CD4-positive, alpha-beta T cell treated with Interleukin-4 for 1 hour (primary cell): ENCODE data around the gene APOL4.
"Not testable (repeated sequence)": the region's sequence is repeated elsewhere in the genome, so short reads cannot be mapped to it uniquely, and the experiment has no call there.

Experiments used
- DNase-seq, 2 donors: peaks; one replicate each; pipeline ENCODE4 v3.0.0-alpha.2; 2020 to 2022

Gene APOL4, protein sequence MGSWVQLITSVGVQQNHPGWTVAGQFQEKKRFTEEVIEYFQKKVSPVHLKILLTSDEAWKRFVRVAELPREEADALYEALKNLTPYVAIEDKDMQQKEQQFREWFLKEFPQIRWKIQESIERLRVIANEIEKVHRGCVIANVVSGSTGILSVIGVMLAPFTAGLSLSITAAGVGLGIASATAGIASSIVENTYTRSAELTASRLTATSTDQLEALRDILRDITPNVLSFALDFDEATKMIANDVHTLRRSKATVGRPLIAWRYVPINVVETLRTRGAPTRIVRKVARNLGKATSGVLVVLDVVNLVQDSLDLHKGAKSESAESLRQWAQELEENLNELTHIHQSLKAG

DNA sequence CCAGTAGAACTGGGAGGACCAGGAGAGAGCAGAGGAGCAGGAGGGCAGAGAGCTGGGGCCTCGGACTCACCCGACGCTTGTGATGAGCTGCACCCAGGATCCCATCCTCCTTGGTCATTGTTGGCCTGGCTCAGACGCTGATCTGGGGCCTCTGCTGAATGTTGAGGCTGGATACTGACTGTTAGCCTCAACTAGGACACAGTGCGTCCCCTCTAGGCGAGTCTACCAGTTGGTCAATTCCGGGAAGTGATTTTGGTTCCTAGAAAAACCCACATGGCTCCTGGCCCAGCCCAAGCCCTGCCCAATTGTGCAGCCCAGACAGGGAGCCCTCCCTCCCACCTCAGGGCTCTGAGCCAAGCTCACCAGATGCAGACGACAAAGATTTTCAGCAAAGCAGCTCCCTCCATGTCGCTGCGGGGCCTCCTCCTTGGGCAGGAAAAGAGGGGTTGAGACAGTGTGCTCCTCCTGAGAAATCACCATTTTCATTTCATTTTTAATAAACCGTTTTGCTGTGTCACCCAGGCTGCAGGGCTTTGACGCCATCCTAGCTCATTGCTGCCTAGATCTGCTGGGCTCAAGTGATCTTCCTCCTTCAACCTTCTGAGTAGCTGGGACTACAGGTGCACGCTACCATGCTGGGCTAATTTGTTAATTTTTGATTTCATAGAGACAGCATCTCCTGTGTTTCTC lies at the start of gene APOL4:
APOL4 (minus strand) TSS at position 180 of the 690 bp plus-strand sequence; CDS start at position 105, 75 bp downstream.
- no peak for DNase-seq

DNA sequence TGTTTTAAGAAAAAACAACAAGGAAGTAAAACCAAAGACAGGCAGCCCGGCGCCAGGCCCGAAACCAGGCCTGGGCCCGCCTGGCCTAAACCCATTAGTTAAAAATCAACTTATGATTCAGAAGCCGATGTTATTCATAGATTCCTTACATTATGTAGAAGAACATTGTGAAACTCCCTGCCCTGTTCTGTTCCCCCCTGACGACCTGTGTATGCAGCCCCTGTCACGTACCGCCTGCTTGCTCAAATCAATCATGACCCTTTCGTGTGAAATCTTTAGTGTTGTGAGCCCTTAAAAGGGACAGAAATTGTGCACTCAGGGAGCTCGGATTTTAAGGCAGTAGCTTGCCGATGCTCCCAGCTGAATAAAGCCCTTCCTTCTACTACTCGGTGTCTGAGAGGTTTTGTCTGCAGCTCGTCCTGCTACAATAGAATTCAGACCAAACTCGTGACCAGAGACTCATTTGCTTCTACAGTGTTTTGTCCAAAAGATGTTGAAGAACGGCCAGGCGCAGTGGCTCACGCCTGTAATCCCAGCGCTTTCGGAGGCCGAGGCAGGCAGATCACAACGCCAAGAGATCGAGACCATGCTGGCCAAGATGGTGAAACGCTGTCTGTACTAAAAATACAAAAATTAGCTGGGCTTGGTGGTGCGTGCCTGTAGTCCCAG lies 48.8 kb upstream of the APOL4 start:
- DNase-seq, result not testable (repeated sequence)

DNA sequence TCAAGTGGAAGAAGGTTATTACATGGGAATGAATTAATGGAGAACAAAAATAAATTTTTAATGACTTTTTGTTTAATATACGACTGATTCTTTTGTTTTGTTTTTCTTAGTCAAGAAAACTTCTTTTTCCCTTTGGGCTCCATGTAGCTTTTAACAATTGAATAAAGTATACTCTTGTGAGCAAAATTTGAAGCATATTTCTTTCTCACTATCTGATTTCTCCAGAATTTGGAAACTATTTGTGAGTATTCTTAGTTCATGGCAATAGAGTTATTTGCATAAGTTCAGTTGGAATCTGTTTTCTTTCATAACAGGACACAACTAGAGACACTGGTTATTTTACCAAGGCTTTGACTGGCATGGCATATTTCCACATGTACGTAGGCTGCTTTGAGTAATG lies 47.6 kb upstream of the APOL4 start:
- no peak for DNase-seq

DNA sequence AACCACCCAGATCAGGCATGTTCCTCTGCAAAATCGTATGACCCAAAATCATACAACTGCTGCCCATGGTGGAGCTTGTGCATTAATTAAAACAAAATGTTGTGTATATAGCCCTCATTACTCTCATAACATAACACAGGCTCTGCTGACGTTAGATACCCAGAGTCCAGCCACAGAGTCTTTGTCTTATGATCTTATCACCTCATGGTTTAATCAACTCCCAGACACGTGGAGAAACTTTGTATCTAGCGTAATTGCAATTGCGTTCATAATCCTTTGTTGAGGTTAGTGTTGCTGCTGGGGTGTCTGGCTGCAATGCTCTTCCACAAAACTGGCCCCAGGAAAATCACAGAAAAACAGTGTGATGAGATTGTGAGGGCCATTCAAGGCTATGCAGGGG lies 46.3 kb upstream of the APOL4 start:
- no peak for DNase-seq

DNA sequence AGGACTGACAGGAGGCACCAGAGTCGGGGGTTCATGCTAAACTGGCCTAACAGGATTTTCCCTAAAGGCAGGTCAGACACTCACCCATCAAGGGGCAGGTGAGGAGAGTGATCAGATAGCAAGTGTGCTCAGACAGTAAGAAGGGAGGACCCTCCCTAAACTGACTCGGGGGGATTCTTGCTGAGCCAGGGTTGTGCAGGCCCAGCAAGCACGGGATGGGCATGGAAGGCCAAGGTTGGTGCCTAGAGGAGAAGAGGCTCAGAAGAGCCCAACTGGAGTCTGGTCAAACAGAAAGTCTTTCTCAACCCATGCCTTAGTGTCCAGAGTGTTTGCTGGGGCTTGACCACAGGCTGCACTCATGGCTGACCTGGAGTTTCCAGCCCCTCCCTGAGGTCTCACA lies 45.1 kb upstream of the APOL4 start:
- no peak for DNase-seq

DNA sequence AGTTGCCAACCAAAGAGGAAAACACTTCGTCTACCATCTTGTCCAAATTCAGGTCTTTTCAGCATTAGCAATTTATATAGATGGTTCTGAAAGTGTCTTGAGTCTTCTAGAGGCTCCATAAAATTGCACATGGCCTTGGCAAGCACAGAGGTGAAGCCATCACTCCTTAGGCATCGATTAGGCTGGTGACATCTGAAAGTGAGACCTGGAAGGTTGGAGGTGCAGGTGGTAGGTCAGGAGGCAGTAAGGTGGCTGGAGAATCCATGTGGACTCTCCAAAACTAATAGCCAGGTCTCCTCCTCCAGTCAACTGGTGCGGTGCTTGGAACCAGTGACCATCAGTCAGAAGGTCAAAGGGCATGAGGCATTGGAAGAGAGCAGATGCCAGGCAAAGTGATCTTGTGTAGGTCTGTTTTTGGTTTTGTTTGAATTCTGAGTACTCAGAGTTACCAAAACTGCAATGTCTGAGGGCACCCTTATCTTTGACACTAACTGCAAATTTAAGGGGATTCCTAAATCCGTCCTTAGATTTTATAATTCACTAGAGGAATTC lies 44.3 kb upstream of the APOL4 start:
- DNase-seq, result no peak

DNA sequence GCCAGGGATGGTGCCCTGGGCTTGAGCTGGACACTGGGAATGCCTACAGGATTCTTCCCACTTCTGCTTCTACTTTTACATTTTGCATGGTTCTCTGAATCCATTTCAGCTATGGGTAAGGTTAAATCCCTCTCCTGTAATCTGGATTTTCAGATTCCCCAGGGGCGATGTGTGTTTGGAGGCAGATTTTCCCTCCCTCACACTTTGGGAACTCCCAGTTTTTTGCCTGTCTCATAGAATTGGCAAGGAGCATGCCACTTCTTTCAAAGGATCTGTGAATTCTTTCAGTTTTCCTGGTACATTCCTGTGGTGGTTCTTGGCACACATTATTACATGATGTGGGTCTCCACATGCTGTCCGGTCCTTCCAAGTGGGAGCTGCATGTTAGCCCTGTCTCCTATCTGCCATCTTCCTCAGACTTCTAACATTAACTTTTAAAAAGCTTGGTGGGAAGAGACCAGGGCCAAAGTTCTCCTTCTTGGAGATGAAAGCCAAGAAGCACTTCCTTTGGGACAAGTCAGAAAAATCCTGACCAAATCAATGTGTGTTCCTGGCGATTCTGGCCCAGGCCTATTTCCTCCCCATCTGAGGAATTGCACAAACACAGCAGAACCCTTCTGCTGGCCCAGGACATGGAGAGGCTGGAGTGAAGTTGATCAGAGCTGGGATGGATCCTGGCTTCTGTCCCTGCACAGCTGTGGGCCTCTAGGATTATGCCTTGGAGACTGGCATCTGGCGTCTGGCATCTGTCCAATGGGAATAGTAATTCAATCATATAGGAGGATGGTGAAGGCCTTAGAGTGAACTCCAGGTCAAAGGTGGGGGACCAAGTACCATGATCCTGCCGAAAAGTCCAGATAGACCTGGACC lies 43.1 kb upstream of the APOL4 start:
- DNase-seq, result no peak

DNA sequence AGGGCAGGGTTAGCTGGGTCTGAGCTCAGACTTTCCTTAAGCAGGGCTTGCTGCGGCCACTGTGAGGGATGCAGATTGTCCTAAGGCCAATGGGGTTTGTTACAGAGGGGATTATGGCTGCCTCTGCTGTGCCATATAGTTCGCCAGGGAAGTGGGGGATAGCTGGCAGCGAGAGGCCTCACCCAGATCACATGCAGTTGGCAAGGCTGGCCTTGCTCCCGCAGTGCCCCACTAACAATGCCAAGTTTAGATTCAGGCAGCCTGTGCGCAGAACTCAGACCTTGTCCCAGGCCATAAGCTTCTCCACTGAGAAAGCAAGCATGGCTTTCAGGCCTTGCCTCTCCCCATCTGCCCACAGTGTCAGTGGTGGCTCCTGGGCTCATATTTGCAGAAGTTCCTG lies 42.4 kb upstream of the APOL4 start:
- DNase-seq, result no peak

DNA sequence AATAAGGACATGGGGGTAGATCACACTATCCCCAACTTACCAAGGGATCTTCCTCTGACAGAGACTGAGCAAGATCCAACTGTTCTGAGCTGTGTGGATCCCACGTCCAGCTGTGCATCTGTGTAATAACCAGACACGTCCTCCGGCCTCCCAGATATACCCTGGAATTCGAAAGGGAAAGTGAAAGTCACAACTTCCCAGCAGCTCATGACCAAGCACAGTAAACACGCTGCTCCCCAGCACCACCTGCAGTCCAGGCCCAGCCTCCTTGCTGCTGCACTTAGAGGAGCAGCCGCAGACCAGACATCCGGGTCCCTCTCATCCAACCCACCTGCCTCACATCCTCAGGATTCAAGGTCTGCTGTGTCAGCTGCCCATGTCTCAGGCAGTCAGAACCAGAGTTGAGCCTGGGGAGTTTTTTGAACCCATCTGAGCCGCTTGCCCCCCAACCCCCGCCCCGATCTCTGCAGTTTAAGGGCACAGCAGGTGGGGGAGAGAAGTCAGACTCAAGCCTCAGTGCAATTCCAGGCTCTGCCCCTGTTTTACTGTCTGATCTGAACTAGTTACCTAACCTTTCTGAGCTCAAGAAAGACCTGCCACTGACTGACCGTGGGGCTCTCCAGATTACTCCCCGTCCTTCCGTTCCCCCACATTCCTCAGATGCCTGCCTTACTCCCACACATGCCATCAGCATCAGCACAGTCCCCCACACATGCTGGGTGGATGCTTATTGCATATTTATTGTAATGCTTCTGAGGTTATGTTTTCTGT lies 38.0 kb upstream of the APOL4 start, which contains the start of gene APOL2:
APOL2 (minus strand) TSS at position 127 of the 771 bp plus-strand sequence. CDS start 6,365 bp downstream, outside the sequence.
- peak; percentile 89 to 90 for DNase-seq

DNA sequence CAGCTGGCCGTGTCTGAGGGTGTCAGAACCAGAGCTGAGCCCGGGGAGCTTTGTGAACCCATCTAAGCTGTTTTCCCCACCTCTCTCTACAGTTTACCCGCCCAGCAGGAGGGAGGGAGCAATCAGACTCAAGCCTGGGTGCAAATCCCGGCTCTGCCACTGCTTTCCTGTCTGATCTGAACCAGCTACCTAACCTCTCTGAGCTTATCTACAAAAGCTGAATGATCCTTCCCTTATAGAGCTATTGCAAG lies 37.5 kb upstream of the APOL4 start:
- DNase-seq, result no peak

DNA sequence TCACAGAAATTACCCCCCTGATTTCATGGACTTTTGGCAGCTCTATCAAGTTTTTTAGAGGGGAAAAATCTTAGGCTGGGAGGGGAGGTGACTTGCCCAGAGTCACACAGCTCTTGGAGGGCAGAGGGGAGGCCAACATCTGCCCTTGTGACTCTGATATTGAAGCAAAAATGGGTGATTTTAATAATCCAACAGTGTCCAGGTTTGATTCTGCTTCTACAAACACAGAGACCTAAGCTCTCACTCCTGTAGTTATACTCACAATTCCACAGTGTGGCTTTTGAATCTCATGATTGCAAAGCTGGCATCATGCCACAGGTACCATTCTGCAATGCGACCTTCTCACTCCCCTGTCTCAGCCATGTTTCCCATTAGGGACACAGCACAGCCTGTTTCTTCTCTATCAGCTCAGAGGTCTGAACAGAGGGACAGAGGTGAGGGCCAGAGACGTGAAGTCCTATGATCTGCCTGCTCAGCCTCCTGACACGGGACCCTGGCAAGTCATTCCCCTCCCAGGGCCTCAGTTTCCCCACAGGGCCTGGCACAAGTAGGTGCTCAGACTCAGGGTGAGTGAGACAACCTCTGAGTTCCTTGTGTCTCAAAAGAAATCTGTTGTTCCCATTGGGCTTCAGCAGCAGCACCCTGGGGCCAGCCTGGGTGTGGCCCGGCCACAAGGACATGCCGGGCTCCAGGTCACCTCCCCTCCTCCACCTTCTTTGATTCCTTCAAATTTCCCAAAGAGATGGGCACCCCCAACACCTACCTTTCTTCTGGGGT lies 37.0 kb upstream of the APOL4 start:
- no peak for DNase-seq

DNA sequence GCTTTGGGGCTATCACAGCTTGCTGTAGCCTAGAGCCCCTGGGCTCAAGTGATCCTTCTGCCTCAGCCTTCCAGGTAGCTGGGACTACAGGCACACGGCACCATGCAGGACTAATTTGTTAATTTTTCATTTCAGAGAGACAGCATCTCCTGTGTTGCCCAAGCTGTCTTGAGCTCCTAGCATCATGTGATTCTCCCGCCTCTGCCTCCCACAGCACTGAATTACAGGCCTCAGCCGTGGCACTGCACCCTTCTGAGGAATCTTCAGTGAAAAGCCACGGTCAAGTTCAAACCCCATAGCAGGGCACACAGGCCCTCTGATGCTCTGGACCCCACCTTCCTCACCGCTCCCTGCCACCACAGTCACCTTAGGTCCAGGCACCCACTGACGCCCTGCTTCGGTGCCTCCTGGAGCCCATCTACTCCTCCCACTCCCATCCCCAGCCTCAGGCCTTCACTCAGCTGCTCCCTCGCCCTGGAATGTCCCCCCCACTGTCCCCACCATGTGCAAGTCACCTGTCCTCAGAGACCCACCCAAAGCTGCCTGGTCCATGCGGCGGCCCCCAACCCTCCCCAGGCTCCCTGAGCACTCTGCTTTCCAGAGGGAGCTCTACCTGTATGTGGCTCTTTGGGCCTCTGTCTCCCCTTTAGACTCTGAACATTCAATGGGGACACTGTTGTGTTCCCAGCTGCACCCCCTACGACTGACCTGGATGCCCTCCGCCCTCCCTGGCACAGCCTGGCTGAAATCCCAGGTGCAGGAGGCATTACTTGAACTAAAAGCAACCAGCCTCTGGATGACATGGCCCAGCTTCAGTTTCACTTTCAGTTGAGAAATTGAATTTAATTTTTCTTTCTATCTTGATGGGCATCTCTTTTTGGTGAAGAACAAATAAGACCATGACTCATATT lies 36.1 kb upstream of the APOL4 start:
- peak in 1 of 2 donors; percentile 41 for DNase-seq

DNA sequence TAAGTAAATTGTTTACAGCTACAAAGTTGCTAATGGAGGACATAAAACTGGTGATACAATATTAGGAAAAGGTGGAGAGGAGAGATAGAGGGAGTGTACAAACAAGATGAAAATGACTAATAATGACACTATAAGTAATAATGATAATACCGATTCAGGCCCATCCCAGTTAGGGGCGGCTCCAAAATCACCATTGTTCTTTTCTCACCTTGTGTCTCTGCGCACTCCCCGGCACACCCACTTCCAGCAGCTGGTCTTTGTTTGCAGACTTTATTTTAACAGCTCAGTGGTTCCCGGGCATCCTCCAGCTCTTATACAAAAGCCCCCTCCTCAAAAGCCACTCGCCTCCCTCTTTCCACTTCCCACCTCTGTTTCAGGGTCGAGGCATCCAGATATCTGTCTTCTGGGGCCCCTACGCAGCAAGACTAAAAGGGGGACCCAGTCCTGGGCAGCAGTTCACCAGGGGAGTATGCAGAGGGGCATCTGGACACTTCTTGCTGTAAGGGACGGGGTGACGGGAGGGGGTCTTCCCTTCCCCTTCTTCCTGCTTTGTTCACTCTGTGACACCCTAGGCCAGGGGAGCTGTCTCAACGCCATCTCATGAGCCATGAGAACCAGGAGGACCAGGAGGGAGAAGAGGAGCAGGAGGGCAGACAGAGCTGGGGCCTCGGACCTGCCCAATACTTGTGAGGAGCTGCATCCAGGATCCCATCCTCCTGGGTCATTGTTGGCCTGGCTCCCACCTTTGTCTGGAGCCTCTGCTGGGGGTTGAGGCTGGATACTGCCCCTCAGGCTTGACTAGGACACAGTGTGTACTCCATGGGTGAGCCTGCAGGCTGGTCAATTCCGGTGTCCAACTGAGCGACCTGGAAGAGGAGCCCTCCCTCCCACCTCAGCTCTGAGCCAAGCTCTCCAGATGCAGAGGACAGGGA lies 35.0 kb upstream of the APOL4 start:
- DNase-seq, result no peak

DNA sequence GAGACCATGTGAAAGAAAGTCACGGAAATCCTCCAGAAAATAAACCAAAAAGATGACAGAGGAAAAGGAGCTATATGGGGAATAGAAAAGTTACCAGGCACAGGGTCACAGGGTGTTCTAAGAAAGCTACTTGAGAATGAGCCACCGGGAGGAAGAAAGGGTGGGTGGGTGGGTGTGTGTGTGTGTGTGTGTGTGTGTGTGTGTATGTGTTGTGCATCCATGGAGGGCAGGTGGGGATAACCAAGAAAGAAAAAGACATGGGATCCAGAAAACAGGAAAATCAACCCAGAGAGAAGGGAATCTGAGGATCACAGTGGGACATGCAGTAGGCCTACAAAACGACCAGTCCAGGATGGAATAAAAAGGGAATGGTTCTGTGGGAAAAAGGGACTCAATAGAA lies 34.0 kb upstream of the APOL4 start:
- DNase-seq, result no peak

DNA sequence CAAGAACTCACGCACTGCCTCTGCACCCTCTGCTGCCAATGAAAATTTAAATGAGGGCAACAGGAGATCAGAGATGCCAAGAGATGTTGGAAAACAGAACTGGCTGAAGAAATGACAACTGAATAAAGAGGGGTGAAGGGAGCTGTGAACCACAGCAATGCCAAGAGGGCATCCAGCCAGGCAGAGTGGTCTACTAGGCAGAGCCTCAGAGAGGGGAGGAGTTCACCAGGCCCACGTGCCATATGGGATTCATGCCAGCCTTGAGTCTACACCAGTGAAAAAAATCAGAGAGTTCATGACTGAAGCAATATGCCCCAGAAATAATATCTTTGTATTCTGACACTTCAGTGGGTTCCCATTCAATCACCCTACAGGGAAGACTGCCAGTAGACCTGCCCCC lies 33.3 kb upstream of the APOL4 start:
- no peak for DNase-seq

DNA sequence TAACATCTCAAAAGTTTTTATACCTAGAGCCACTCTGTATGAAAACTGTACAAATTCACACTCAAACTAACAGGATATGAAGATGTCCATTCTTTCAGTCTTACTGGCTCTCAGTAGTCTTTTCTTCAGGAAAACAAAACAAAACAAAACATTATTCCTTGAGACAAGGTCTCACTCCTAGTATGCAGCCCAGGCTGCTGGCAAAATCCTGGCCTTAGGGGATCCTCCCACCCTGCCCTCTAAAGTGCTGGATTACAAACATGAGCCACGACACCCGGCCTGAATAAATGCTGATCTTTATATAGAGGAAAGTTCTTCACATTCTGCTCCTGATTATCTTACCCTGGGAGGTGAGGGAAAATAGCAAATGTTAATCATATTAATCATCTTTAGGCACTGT lies 32.6 kb upstream of the APOL4 start:
- no peak for DNase-seq

DNA sequence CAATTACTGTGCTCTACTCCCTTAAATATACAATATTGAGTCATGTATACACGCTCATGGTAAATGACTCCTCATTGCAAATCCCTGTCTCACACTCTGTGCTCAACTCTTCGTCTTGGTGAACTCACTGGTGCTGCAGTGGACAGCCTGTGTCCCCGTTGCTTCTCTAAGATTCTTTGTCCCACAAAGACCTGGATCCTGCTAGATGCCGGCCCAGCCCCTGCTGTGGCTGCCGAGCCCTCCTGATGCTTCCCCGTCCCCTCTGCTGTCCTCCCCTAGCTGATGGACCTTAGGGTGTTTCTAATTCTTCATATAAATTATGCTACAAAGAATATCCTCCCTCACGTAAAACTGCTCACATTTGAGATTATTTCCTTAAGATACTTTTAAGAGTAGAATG lies 32.2 kb upstream of the APOL4 start:
- no peak for DNase-seq

DNA sequence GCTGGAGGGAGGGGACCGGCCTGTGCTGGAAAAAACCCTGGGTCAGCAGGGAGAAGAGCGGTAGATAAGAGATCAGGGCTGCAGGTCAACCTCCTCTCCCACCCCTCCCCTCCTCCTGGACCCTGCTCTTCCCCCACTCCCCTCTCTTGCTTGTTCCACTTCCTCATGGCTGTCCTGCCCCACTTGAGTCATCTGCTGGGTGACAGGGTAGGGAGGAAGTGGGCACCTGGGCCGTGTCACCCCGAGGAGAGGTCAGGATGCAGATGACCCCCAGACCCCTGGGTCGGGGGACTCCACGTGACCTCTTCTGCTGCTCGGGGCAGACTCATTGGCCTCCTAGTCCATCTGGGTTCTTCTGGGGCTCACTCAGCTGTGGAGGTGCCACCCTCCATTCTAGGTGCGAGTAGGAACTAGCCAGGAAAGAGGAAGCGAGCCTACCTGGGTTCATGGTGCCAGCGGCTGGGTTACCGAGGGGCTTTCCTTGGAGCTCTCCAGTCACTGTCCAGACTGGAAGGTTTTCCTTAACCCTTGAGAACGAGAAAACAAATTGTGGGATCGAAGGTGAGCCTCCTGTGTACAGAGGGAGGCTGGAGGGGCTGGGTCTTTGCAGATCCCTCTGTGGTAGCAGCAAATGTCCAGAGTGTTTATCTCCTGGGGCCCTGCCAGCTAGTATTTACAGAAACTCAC lies 31.2 kb upstream of the APOL4 start:
- DNase-seq, result no peak
